Central memory CD8-positive, alpha-beta T cell (primary cell): Measurements from ENCODE around the gene PEBP1.

Source experiments
- ATAC-seq: fragments of 150-1000 bp; cut with Tn5 transposase; replicated peaks from 2 replicates; pipeline ENCODE4 v1.10.0; 2022; ENCODE audit warnings: mild to moderate bottlenecking, moderate FRiP score, moderate number of reproducible peaks; ENCODE audit not compliant: poor library complexity, severe bottlenecking; ENCODE audit errors: extremely low read depth
- DNase-seq, 2 donors: peaks; one replicate each; pipeline ENCODE4 v3.0.0; 2021; ENCODE audit warnings: low spot score in 2 of 2
- H3K27ac Mint-ChIP-seq: one replicate; pipeline ENCODE4 v1.8.0; 2022; ENCODE audit warnings: low read depth, mild to moderate bottlenecking, moderate library complexity, mixed read lengths
- H3K27me3 Mint-ChIP-seq: one replicate; pipeline ENCODE4 v1.8.0; 2022; ENCODE audit warnings: mixed read lengths
- H3K36me3 Mint-ChIP-seq: one replicate; pipeline ENCODE4 v1.8.0; 2022; ENCODE audit warnings: mild to moderate bottlenecking, moderate library complexity, mixed read lengths; ENCODE audit not compliant: insufficient read depth
- H3K4me1 Mint-ChIP-seq: one replicate; pipeline ENCODE4 v1.8.0; 2022; ENCODE audit warnings: mixed read lengths
- H3K4me3 Mint-ChIP-seq: one replicate; pipeline ENCODE4 v1.8.0; 2022; ENCODE audit warnings: mild to moderate bottlenecking, moderate library complexity, mixed read lengths
- H3K9me3 Mint-ChIP-seq: one replicate; pipeline ENCODE4 v1.8.0; 2022; ENCODE audit warnings: mixed read lengths

Gene PEBP1

DNA sequence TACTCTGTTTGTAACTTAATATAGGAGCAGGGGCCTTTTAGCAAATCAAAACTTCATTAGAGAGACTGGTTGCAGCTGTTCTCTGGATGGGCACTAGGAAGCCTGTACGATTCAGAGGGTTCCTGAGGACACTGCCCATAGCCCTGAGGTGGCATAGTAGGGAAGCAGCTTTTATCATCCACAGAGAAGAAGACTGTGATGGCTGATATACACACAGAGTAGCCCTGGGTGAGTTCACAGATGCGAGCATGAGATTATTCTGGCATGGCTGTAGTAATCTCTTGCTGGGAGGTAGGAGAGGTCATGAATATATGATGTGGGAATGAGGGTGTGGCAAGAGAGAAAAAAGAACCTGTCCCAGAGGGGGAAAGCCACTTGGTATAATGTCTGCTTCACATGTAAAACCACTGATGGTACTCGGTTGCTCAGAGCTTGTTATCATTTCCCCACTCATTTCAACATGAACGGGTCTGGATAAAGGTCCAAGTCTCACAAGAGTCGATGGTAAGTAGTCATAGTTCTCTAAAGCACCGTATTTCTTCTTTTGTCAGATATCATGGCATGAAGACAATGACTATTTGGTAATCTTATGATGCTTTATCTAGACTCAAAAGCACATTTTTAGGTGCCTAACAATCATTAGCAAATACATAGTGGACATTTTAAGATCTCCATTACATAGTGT lies 52.0 kb downstream of the PEBP1 start:
- Mint-ChIP-seq H3K9me3 (no peaks in the 10 kb centered on the region), H3K4me1 (peaks cover 20% of the 10 kb centered on the region), H3K4me3 (no peak overlapping the region), H3K27ac (no peak overlapping the region), H3K27me3 (no peaks in the 10 kb centered on the region), H3K36me3 (peaks cover 16% of the 10 kb centered on the region)
- ATAC-seq (no peak), DNase-seq (no peak)

DNA sequence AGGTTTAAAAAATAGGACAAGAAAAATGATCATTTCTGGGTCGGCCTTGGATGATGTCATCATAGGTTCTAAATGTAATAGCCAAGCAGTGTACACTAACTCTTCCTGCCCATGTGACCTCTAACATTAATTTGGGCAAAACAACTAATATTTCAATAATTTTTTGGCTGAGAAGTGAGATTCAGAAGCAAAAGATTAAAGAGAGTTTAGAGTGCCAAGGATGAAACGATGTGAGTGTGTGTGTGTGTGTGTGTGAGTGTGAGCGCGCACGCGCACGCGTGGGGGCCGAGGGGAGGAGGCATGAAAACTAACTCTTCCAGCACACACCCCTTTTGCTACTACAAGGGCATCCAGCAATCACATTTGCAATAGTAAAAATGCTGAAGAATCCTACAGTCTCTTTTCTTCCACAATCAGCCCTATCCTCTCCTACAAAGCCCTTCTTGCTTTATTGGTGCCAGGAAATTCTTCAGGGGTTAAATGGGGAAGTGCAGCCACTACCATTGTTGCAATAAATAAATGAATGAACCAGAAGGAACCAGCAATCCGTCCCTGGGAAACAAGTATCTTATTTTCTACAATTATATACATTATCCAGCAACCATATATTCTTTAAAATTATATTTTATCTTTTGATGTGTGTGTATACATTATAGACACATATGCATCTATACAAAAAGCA lies 52.9 kb downstream of the PEBP1 start:
- no peak overlapping the region for H3K27ac Mint-ChIP-seq
- peaks cover 19% of the 10 kb centered on the region for H3K36me3 Mint-ChIP-seq
- no peaks in the 10 kb centered on the region for H3K9me3 Mint-ChIP-seq
- ATAC-seq (no peak), DNase-seq (no peak)
- no peak overlapping the region for H3K4me3 Mint-ChIP-seq
- peaks cover 18% of the 10 kb centered on the region for H3K4me1 Mint-ChIP-seq
- no peaks in the 10 kb centered on the region for H3K27me3 Mint-ChIP-seq

DNA sequence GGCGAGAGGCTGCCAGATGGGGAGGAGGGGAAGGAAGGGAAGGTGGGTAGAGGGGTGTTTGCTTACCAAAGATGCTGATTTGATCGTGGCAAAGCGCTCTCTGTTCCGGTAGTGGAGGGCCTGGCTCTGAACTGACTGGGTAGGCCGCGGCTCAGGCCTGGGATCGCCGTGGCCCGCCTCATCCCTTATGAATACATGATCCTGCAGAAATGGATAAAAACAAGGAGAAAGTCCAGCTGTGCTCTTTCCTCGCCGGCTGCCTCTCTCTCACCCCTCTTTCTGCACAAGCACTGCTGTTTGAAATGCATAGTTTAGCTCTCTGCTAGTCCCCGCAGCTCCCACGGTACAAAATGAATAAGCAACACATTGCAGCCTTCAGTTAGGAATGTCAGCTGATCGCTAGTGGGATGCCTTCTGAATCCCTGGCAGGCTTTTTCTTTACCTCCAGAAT lies 53.8 kb downstream of the PEBP1 start:
- no peak for ATAC-seq
- Mint-ChIP-seq H3K4me1 (peaks cover 18% of the 10 kb centered on the region), H3K4me3 (no peak overlapping the region), H3K36me3 (peaks cover 25% of the 10 kb centered on the region), H3K9me3 (no peaks in the 10 kb centered on the region), H3K27ac (no peak overlapping the region), H3K27me3 (no peaks in the 10 kb centered on the region)
- no peak for DNase-seq

DNA sequence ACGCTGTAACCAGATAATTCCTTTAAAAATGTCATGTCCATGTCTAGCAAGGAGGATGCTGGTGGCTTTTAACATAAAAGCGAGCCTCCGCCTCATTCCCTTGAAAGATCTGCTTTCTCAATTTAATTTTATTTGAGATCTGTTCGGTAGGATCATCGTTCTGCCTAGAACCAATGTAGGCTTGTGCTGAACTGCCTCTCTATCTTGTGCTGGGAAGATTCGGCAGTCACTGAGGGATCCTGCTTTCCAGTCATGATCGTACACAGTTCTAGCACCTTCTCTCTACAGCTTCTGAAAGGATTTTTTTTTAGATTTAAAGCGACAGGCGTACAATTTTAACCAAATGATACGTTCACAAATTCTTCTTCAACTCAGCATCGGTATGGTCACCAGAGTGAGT lies 54.3 kb downstream of the PEBP1 start:
- Mint-ChIP-seq H3K27ac (no peak overlapping the region), H3K4me1 (peaks cover 18% of the 10 kb centered on the region), H3K9me3 (no peaks in the 10 kb centered on the region), H3K36me3 (peaks cover 26% of the 10 kb centered on the region), H3K4me3 (no peak overlapping the region), H3K27me3 (no peaks in the 10 kb centered on the region)
- ATAC-seq: no peak
- no peak for DNase-seq

DNA sequence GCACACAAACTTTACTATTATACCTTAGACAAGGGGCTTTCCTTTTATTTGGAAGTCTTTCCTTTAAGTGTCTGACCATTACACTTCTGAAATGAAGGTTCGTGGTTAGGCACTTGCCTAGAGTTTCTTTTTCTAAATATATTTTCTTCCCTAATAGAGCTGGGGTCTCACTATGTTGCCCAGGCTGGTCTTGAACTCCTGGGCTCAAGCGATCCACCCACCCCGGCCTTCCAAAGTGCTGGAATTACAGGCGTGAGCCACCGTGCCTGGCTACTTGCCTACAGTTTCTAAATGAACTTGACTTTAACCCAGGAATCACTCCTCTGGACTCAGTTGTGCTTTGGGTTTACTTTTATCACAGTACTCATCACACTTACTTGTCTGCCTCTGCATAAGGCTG lies 57.6 kb downstream of the PEBP1 start:
- DNase-seq (no peak), ATAC-seq (no peak)
- Mint-ChIP-seq H3K9me3 (no peaks in the 10 kb centered on the region), H3K36me3 (peaks cover 37% of the 10 kb centered on the region), H3K27me3 (no peaks in the 10 kb centered on the region), H3K4me3 (no peak overlapping the region), H3K4me1 (peaks cover 6% of the 10 kb centered on the region), H3K27ac (no peak overlapping the region)

DNA sequence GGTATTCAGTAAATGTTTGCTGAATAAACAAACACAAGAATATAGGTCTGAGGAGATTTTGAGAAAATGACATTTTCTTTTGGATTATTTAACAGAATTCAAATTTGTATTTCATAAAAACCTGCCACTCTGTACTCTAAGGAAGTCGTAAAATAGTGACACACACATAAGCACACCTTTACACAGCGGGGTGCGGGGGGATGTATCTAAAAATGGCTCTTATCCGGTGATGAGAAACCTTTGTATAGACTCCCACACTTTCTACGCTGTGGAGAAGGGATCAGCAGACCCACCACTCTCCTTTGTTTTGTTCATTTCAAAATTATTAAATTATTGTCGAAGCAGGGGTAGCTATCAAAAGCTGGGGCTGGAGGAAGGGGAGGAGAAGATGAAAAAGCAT lies 58.0 kb downstream of the PEBP1 start:
- ATAC-seq (no peak), DNase-seq (no peak)
- Mint-ChIP-seq H3K4me3 (no peak overlapping the region), H3K4me1 (peaks cover 6% of the 10 kb centered on the region), H3K9me3 (no peaks in the 10 kb centered on the region), H3K27ac (no peak overlapping the region), H3K36me3 (peaks cover 38% of the 10 kb centered on the region), H3K27me3 (no peaks in the 10 kb centered on the region)
